GM10266 (cell line): ENCODE measurements around the gene ALKBH4.

Source experiments
- DNase-seq: peaks from one replicate; pipeline ENCODE4 v3.0.0; 2012; ENCODE audit errors: extremely low spot score
- CTCF ChIP-seq: IDR thresholded peaks from 2 replicates; pipeline ENCODE4 v1.5.1; 2012; ENCODE audit warnings: mild to moderate bottlenecking, low read depth; ENCODE audit not compliant: control insufficient read depth, insufficient read depth; ENCODE audit errors: missing control alignments

Gene ALKBH4

GRCh38 chr7:102424129-102424551 is 40.5 kb downstream of the ALKBH4 start:
- no peak for TF ChIP-seq CTCF
- DNase-seq = no peak

GRCh38 chr7:102421706-102422240 is 42.9 kb downstream of the ALKBH4 start:
- no peak for TF ChIP-seq CTCF
- no peak for DNase-seq

GRCh38 chr7:102418592-102418991 is 46.1 kb downstream of the ALKBH4 start:
- no peak for TF ChIP-seq CTCF
- DNase-seq = no peak

- no peak for TF ChIP-seq CTCF
- no peak for DNase-seq
Measured at GRCh38 chr7:102417105-102417504, 47.6 kb downstream of the ALKBH4 start.

GRCh38 chr7:102416406-102416805 is 48.3 kb downstream of the ALKBH4 start:
- no peak for DNase-seq
- TF ChIP-seq CTCF = no peak

GRCh38 chr7:102415685-102416225 is 48.9 kb downstream of the ALKBH4 start:
- DNase-seq = no peak
- TF ChIP-seq CTCF = no peak

GRCh38 chr7:102413611-102414010 is 51.1 kb downstream of the ALKBH4 start:
- DNase-seq = no peak
- no peak for TF ChIP-seq CTCF
